ENCODE results near the gene PRKAR1B. TPM values are rescaled to one million over a fixed set of nuclear protein-coding genes. Genes with fewer than 3 reads are reported as not detected.

Gene PRKAR1B
- total RNA-seq, 1 experiment from 2014 or later, result 14.1 TPM

- RAD21 ChIA-PET (ENCODE audit: low non-redundant PET in 1 of 2, low total read pairs in 2 of 2, uncharacterized antibody in 2 of 2, unreplicated experiment in 2 of 2), result no interaction called here
- Histone ChIP-seq H3K9me2 (ENCODE audit: insufficient read depth) (no peaks in the 10 kb centered on the region), H4K20me1 (ENCODE audit: insufficient read depth) (no peaks in the 10 kb centered on the region), H3K36me3 (ENCODE audit: control insufficient read depth in 1 of 2, insufficient read depth in 2 of 2, low read length in 2 of 2) (peaks cover 4 to 19% of the 10 kb centered on the region in 2 experiments; a peak in 3 of 4 replicates), H3K79me2 (ENCODE audit: insufficient read depth, low read length) (peaks cover 64% of the 10 kb centered on the region), H3K27ac (ENCODE audit: low read depth, low read length) (no peak overlapping the region), H3K4me1 (ENCODE audit: control insufficient read depth in 1 of 2, insufficient read depth in 2 of 2, low read length in 2 of 2) (peaks cover 0 to 6% of the 10 kb centered on the region in 2 experiments; a peak in 1 of 4 replicates), H3K4me2 (ENCODE audit: low read length) (no peak overlapping the region), H3K9ac (ENCODE audit: low read length) (no peak overlapping the region), H3K4me3 (replicated peaks in 1 of 2; ENCODE audit: low read depth in 1 of 2, low read length in 2 of 2) (no peak overlapping the region), H2AFZ (ENCODE audit: low read depth, low read length, poor library complexity, severe bottlenecking) (no peak overlapping the region), H3K9me3 (ENCODE audit: control insufficient read depth in 1 of 2, insufficient read depth in 1 of 2, low read depth in 1 of 2, low read length in 2 of 2) (peaks cover 7 to 9% of the 10 kb centered on the region in 2 experiments; a peak in 2 of 4 replicates), H3K27me3 (ENCODE audit: insufficient read depth, low read length) (no peaks in the 10 kb centered on the region)
- intact Hi-C loops (cut with micrococcal nuclease), result no loop called here
- no peak for ATAC-seq
- POLR2A ChIA-PET, result no interaction called here
- CTCF ChIA-PET, result no interaction called here
- TF ChIP-seq REST (IDR thresholded peaks at IDR 0.05; ENCODE audit: low read depth) (no peak), YY1 (IDR thresholded peaks at IDR 0.05; ENCODE audit: extremely low read depth, insufficient replicate concordance, low read depth, low read length) (no peak), ELF1 (IDR thresholded peaks at IDR 0.05; ENCODE audit: borderline replicate concordance, low read depth) (no peak), SIN3A (IDR thresholded peaks at IDR 0.05; ENCODE audit: low read depth) (no peak), POLR2A (IDR thresholded peaks at IDR 0.05; ENCODE audit: borderline replicate concordance, extremely low read depth, insufficient read depth, insufficient read length) (no peak), MAX (IDR thresholded peaks at IDR 0.05) (no peak), RAD21 (IDR thresholded peaks at IDR 0.05; ENCODE audit: low read depth) (no peak), FOSL1 (IDR thresholded peaks at IDR 0.05; ENCODE audit: low read depth) (no peak), JUND (IDR thresholded peaks at IDR 0.05) (no peak), ZNF274 (IDR thresholded peaks at IDR 0.05; ENCODE audit: low read depth, low read length) (no peak), ZFX (IDR thresholded peaks at IDR 0.05) (no peak), TCF7L2 (IDR thresholded peaks at IDR 0.05; ENCODE audit: borderline replicate concordance, extremely low read depth, insufficient read depth, insufficient read length) (no peak), POLR2AphosphoS5 (IDR thresholded peaks at IDR 0.05; ENCODE audit: low read depth, low read length) (no peak), CBX3 (IDR thresholded peaks at IDR 0.05; ENCODE audit: low read depth) (no peak), EGR1 (IDR thresholded peaks at IDR 0.05; ENCODE audit: low read depth) (no peak), CTCF (IDR thresholded peaks at IDR 0.05 in 2 of 3, conservative IDR thresholded peaks at IDR 0.05 in 1 of 3; ENCODE audit: borderline replicate concordance in 1 of 3, insufficient read depth in 1 of 3, low read depth in 2 of 3, low read length in 2 of 3) (no peak), CEBPB (IDR thresholded peaks at IDR 0.05; ENCODE audit: low read depth) (no peak), EZH2 (IDR thresholded peaks at IDR 0.05) (no peak), ATF3 (IDR thresholded peaks at IDR 0.05) (no peak), ZBTB33 (IDR thresholded peaks at IDR 0.05; ENCODE audit: extremely low read depth, insufficient replicate concordance, low read length) (no peak)
- DNase-seq (ENCODE audit: low read depth, low spot score), result no peak
- BruUV-seq (replicated peaks), result no TSS peak
These were observed 12.4 kb upstream of the PRKAR1B start for GRCh38 chr7:739455-739982.

Measured in HCT116 (cell line).